ENCODE data around the gene HMG20A.

HMG20A gene

DNA sequence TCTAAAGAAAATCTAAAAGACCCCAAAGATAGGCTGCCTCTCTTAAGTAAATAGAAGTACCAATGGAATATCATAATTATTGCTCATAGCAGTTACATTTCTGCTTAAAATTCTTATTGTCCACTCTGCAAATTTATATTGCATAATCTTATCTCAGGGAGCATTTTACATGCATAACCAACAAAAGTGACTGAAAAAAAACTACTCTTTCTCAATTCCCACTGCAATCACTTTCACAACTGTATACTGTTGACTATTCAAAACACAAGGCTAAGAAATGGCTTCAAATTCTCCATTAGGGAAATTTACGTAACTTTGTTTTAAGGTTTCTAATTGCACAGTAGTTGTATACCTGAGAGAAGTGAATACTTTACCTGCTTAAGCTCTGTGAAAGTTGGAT, 56.3 kb downstream of the HMG20A start:
- TF ChIP-seq TAF1 (IDR thresholded peaks at IDR 0.05; ENCODE audit: borderline replicate concordance, insufficient read depth, low read length) (no peak), SIN3A (IDR thresholded peaks at IDR 0.05; ENCODE audit: borderline replicate concordance, insufficient read depth, low read length) (no peak), FOXP2 (optimal IDR thresholded peaks at IDR 0.05; ENCODE audit: borderline replicate concordance, extremely low read depth, extremely low read length, insufficient read depth) (no peak), POLR2AphosphoS5 (IDR thresholded peaks at IDR 0.05; ENCODE audit: low read depth, low read length) (no peak)
- TF ChIP-seq, protein P1, sequence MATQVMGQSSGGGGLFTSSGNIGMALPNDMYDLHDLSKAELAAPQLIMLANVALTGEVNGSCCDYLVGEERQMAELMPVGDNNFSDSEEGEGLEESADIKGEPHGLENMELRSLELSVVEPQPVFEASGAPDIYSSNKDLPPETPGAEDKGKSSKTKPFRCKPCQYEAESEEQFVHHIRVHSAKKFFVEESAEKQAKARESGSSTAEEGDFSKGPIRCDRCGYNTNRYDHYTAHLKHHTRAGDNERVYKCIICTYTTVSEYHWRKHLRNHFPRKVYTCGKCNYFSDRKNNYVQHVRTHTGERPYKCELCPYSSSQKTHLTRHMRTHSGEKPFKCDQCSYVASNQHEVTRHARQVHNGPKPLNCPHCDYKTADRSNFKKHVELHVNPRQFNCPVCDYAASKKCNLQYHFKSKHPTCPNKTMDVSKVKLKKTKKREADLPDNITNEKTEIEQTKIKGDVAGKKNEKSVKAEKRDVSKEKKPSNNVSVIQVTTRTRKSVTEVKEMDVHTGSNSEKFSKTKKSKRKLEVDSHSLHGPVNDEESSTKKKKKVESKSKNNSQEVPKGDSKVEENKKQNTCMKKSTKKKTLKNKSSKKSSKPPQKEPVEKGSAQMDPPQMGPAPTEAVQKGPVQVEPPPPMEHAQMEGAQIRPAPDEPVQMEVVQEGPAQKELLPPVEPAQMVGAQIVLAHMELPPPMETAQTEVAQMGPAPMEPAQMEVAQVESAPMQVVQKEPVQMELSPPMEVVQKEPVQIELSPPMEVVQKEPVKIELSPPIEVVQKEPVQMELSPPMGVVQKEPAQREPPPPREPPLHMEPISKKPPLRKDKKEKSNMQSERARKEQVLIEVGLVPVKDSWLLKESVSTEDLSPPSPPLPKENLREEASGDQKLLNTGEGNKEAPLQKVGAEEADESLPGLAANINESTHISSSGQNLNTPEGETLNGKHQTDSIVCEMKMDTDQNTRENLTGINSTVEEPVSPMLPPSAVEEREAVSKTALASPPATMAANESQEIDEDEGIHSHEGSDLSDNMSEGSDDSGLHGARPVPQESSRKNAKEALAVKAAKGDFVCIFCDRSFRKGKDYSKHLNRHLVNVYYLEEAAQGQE (IDR thresholded peaks at IDR 0.05; ENCODE audit: insufficient read depth in 1 of 2, low read depth in 2 of 2, low read length in 2 of 2) = no peak

DNA sequence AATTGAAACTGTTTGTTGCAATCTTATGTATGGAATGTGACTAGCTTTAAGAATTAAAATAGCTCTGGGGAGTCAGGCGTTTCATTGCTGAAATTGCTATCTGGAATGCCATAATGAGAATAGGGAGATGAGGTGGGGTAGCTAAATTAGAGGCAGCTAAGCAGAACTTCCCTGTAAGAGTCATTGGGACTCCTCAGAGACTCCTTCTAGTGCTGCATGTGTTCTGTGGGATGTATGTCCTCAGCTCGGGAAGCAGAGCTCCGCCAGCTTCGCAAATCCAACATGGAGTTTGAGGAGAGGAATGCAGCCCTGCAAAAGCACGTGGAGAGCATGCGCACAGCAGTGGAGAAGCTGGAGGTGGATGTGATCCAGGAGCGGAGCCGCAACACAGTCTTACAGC, 57.4 kb downstream of the HMG20A start:
- TF ChIP-seq, protein P1 (IDR thresholded peaks at IDR 0.05; ENCODE audit: insufficient read depth in 1 of 2, low read depth in 2 of 2, low read length in 2 of 2) = no peak
- no peak for TF ChIP-seq SIN3A (IDR thresholded peaks at IDR 0.05; ENCODE audit: borderline replicate concordance, insufficient read depth, low read length)
- TF ChIP-seq POLR2AphosphoS5 (IDR thresholded peaks at IDR 0.05; ENCODE audit: low read depth, low read length) = no peak
- no peak for TF ChIP-seq TAF1 (IDR thresholded peaks at IDR 0.05; ENCODE audit: borderline replicate concordance, insufficient read depth, low read length)
- TF ChIP-seq FOXP2 (optimal IDR thresholded peaks at IDR 0.05; ENCODE audit: borderline replicate concordance, extremely low read depth, extremely low read length, insufficient read depth) = no peak

DNA sequence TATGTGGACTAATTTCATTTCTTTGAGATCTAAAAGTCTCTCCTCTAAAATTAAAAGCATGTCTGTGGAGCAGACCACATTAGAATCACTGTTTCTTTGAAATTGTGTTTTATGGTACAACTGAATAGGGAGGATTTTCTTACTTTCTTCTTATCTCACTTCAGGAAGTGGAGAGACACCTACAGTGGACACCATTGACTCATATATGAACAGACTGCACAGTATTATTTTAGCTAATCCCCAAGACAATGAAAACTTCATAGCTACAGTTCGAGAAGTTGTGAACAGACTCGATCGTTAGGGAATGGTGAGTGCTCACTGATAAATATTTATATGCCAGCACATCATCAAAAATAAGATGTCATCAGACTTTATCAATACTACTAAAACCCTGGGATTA, 58.3 kb downstream of the HMG20A start:
- TF ChIP-seq POLR2AphosphoS5 (IDR thresholded peaks at IDR 0.05; ENCODE audit: low read depth, low read length) (no peak), FOXP2 (optimal IDR thresholded peaks at IDR 0.05; ENCODE audit: borderline replicate concordance, extremely low read depth, extremely low read length, insufficient read depth) (no peak), TAF1 (IDR thresholded peaks at IDR 0.05; ENCODE audit: borderline replicate concordance, insufficient read depth, low read length) (no peak), SIN3A (IDR thresholded peaks at IDR 0.05; ENCODE audit: borderline replicate concordance, insufficient read depth, low read length) (no peak)
- TF ChIP-seq, protein P1 (IDR thresholded peaks at IDR 0.05; ENCODE audit: insufficient read depth in 1 of 2, low read depth in 2 of 2, low read length in 2 of 2) = no peak

DNA sequence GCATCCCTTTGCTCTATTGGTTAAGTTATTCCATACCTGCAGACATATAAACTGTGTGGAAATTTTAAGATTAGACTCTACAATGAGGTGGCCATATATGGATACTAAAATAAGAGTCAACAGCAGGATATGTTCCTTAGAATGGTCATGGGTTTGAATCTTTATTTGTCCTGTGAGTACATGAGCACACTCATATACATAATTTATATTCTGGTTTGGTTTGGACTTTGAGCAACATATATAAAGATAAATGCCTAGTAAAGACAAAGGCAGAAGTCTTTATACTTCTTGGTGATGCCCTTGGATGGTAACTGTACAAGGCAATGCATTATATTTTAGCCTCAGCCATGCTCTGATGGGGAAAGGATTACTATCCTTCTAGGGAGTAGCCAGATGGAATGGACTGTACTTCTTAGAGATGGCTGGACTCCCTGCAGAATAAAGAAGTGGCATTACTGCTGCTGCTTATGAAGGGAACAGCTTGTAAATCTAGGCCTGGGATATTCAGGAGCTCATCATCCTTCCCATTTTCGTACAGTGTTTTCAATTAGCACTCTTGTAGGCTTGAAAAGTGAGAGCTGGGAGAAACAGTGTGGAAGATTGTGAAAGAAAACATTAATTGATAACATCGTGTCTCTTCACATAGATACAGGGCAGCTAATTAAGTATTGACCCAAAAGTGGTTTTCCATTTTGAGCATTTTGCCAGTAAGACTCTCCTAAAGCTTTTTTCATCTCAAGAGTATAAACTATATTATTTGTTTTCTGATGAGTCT, 60.4 kb downstream of the HMG20A start:
- TF ChIP-seq, protein P1 (IDR thresholded peaks at IDR 0.05; ENCODE audit: insufficient read depth in 1 of 2, low read depth in 2 of 2, low read length in 2 of 2) = no peak
- no peak for TF ChIP-seq TAF1 (IDR thresholded peaks at IDR 0.05; ENCODE audit: borderline replicate concordance, insufficient read depth, low read length)
- TF ChIP-seq FOXP2 (optimal IDR thresholded peaks at IDR 0.05; ENCODE audit: borderline replicate concordance, extremely low read depth, extremely low read length, insufficient read depth) = no peak
- TF ChIP-seq SIN3A (IDR thresholded peaks at IDR 0.05; ENCODE audit: borderline replicate concordance, insufficient read depth, low read length) = no peak
- TF ChIP-seq POLR2AphosphoS5 (IDR thresholded peaks at IDR 0.05; ENCODE audit: low read depth, low read length) = no peak
